GM12873 (cell line): ENCODE data around the gene RIMBP2.
A peak's percentile ranks its signal among the peaks of the same experiment; 100 is the strongest.

Experiments used
- CTCF ChIP-seq: IDR thresholded peaks from 2 replicates; pipeline ENCODE4 v1.5.1; 2012; ENCODE audit warnings: low read depth, mild to moderate bottlenecking, moderate library complexity, low read length, control low read depth; ENCODE audit not compliant: insufficient read depth; ENCODE audit errors: missing control alignments

The RIMBP2 gene

GRCh38 chr12:130485291-130486145 is 230.6 kb downstream of the RIMBP2 start:
- TF ChIP-seq CTCF, result no peak

- no peak for TF ChIP-seq CTCF
Measured at GRCh38 chr12:130484221-130484620, 231.9 kb downstream of the RIMBP2 start.

GRCh38 chr12:130483616-130484180 is 232.4 kb downstream of the RIMBP2 start:
- no peak for TF ChIP-seq CTCF

- peak; percentile 30 for TF ChIP-seq CTCF
Measured at GRCh38 chr12:130482448-130482847, 233.7 kb downstream of the RIMBP2 start.

- no peak for TF ChIP-seq CTCF
Measured at GRCh38 chr12:130481392-130481879, 234.7 kb downstream of the RIMBP2 start.

GRCh38 chr12:130480887-130481286 is 235.2 kb downstream of the RIMBP2 start:
- no peak for TF ChIP-seq CTCF

GRCh38 chr12:130480231-130480630 is 235.9 kb downstream of the RIMBP2 start:
- no peak for TF ChIP-seq CTCF
